Measurements from ENCODE around the gene TEAD1. TPM values are rescaled to one million over a fixed set of nuclear protein-coding genes. Genes with fewer than 3 reads are reported as not detected.

Gene TEAD1
- total RNA-seq, 2 experiments from 2014 or later: 5.6 to 10.8 TPM

DNA sequence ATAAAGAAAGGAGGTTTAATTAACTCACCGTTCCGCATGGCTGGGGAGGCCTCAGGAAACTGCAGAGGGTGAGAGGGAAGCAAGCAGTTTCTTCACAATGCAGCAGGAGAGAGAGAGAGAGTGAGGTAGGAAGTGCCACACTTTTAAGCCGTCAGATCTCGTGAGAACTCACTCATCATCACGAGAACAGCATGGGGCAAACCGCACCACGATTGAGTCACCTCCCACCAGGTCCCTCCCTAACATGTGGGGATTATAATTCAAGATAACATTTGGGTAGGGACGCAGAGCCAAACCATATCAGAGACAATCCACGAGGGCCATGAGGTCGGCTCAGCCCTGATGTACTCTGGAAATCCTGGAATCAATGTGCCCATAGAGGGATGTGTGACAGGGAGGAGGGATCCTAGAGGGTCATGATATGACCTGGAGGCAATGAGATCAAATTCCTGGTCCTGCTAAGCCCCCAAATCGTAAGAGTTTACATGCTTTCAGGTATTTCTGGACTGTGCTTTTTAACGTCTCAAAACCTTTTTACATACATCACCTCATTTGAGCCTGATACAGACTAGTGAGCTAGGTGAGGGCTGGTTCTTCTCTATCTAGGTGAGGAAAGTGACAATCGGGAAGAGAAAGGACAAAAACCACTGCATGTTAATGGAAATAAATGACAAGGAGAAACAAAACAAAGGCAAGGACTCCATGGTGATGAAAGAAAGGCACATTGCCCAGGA is 315.4 kb downstream of the TEAD1 start:
- intact Hi-C loops (cut with micrococcal nuclease; ENCODE audit: unreplicated experiment): no loop called here
- no TSS peak for BruUV-seq (replicated peaks)
- DNase-seq (ENCODE audit: low spot score): no peak
- Histone ChIP-seq H4K20me1 (ENCODE audit: insufficient read depth, low read length) (no peaks in the 10 kb centered on the region), H3K4me3 (ENCODE audit: low read depth, low read length, poor library complexity, severe bottlenecking) (no peak overlapping the region), H3K9me2 (ENCODE audit: insufficient read depth, low read length) (no peaks in the 10 kb centered on the region), H3K79me2 (ENCODE audit: insufficient read depth, low read depth, low read length) (no peaks in the 10 kb centered on the region), H3K9me3 (ENCODE audit: low read length) (no peaks in the 10 kb centered on the region), H3K4me2 (ENCODE audit: low read length) (no peak overlapping the region), H3K27ac (ENCODE audit: low read depth, low read length, poor library complexity, severe bottlenecking) (no peak overlapping the region), H3K4me1 (ENCODE audit: insufficient read depth, low read length, poor library complexity, severe bottlenecking) (no peaks in the 10 kb centered on the region), H2AFZ (ENCODE audit: low read length) (no peak overlapping the region), H3K36me3 (ENCODE audit: insufficient read depth, low read length) (no peaks in the 10 kb centered on the region)
- TF ChIP-seq EZH2phosphoT487 (IDR thresholded peaks at IDR 0.05; ENCODE audit: borderline replicate concordance, low read depth, low read length) (no peak), CTCF (conservative IDR thresholded peaks at IDR 0.05; ENCODE audit: low read length) (no peak)
- CTCF ChIA-PET (ENCODE audit: unreplicated experiment): no interaction called here
- POLR2A ChIA-PET: no interaction called here

- no peaks in the 10 kb centered on the region for H3K79me2 ChIP-seq (ENCODE audit: insufficient read depth, low read depth, low read length)
- H3K27ac ChIP-seq (ENCODE audit: low read depth, low read length, poor library complexity, severe bottlenecking): no peak overlapping the region
- no peaks in the 10 kb centered on the region for H3K9me2 ChIP-seq (ENCODE audit: insufficient read depth, low read length)
- no peaks in the 10 kb centered on the region for H3K36me3 ChIP-seq (ENCODE audit: insufficient read depth, low read length)
- TF ChIP-seq CTCF (conservative IDR thresholded peaks at IDR 0.05; ENCODE audit: low read length): no peak
- no peak for TF ChIP-seq EZH2phosphoT487 (IDR thresholded peaks at IDR 0.05; ENCODE audit: borderline replicate concordance, low read depth, low read length)
- intact Hi-C loops (cut with micrococcal nuclease; ENCODE audit: unreplicated experiment): no loop called here
- H2AFZ ChIP-seq (ENCODE audit: low read length): no peak overlapping the region
- no peaks in the 10 kb centered on the region for H3K9me3 ChIP-seq (ENCODE audit: low read length)
- CTCF ChIA-PET (ENCODE audit: unreplicated experiment): no interaction called here
- no peaks in the 10 kb centered on the region for H3K4me1 ChIP-seq (ENCODE audit: insufficient read depth, low read length, poor library complexity, severe bottlenecking)
- H3K4me3 ChIP-seq (ENCODE audit: low read depth, low read length, poor library complexity, severe bottlenecking): no peak overlapping the region
- no TSS peak for BruUV-seq (replicated peaks)
- DNase-seq (ENCODE audit: low spot score): no peak
- POLR2A ChIA-PET: no interaction called here
- H3K4me2 ChIP-seq (ENCODE audit: low read length): no peak overlapping the region
- H4K20me1 ChIP-seq (ENCODE audit: insufficient read depth, low read length): no peaks in the 10 kb centered on the region
Observed at GRCh38 chr11:12990162-12990480, 315.9 kb downstream of the TEAD1 start.

DNA sequence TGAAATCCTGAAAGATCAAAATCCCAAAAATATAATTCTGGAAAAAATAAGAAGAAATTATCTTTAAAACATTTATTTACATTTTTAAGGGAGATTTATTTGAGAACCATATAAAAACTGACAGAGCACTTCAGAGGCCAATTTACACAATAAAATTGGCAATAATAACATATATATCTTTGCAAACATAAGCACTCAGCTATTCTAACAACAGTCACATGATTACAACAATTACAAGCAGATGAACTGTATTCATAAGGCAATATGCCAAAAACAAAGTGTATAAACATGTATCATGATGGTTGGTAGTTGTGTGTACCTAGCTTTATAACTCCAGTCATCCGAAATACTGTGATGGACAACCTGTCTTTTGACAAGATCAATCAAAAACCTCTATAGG is 317.2 kb downstream of the TEAD1 start:
- no peak overlapping the region for H3K27ac ChIP-seq (ENCODE audit: low read depth, low read length, poor library complexity, severe bottlenecking)
- H3K4me3 ChIP-seq (ENCODE audit: low read depth, low read length, poor library complexity, severe bottlenecking): no peak overlapping the region
- no TSS peak for BruUV-seq (replicated peaks)
- H3K9me3 ChIP-seq (ENCODE audit: low read length): no peaks in the 10 kb centered on the region
- no peaks in the 10 kb centered on the region for H3K4me1 ChIP-seq (ENCODE audit: insufficient read depth, low read length, poor library complexity, severe bottlenecking)
- no peak for DNase-seq (ENCODE audit: low spot score)
- CTCF ChIA-PET (ENCODE audit: unreplicated experiment): interaction anchor here (0.5 kb wide), 1 partner anchor 1402 kb away, joined by 3 read pairs; no protein-coding TSS in a partner anchor
- no peaks in the 10 kb centered on the region for H3K9me2 ChIP-seq (ENCODE audit: insufficient read depth, low read length)
- no peak for TF ChIP-seq CTCF (conservative IDR thresholded peaks at IDR 0.05; ENCODE audit: low read length)
- TF ChIP-seq EZH2phosphoT487 (IDR thresholded peaks at IDR 0.05; ENCODE audit: borderline replicate concordance, low read depth, low read length): no peak
- POLR2A ChIA-PET: no interaction called here
- H3K4me2 ChIP-seq (ENCODE audit: low read length): no peak overlapping the region
- no peaks in the 10 kb centered on the region for H3K36me3 ChIP-seq (ENCODE audit: insufficient read depth, low read length)
- H4K20me1 ChIP-seq (ENCODE audit: insufficient read depth, low read length): no peaks in the 10 kb centered on the region
- H3K79me2 ChIP-seq (ENCODE audit: insufficient read depth, low read depth, low read length): no peaks in the 10 kb centered on the region
- H2AFZ ChIP-seq (ENCODE audit: low read length): no peak overlapping the region
- intact Hi-C loops (cut with micrococcal nuclease; ENCODE audit: unreplicated experiment): no loop called here
